Skeletal muscle tissue (tissue), 4 donors: ENCODE results near the gene PDE4D. TPM values are rescaled to one million over a fixed set of nuclear protein-coding genes. Genes with fewer than 3 reads are reported as not detected.
"Not testable (repeated sequence)": the region's sequence is repeated elsewhere in the genome, so short reads cannot be mapped to it uniquely, and the experiment has no call there.

Source experiments
- H3K27ac ChIP-seq: one replicate; pipeline ENCODE4 v1.7.0; 2013; ENCODE audit warnings: mild to moderate bottlenecking, low read depth, low read length, inconsistent platforms
- H3K27me3 ChIP-seq, 3 donors: one replicate each; pipeline ENCODE4 v1.7.0; 2013; ENCODE audit warnings: low read length in 3 of 3; ENCODE audit not compliant: control insufficient read depth in 3 of 3, insufficient read depth in 3 of 3
- H3K36me3 ChIP-seq, 3 donors: one replicate each; pipeline ENCODE4 v1.7.0; 2013; ENCODE audit warnings: low read length in 3 of 3; ENCODE audit not compliant: control insufficient read depth in 3 of 3, insufficient read depth in 3 of 3
- H3K4me1 ChIP-seq, 3 donors: one replicate each; pipeline ENCODE4 v1.7.0; 2013; ENCODE audit warnings: low read length in 3 of 3, mild to moderate bottlenecking in 3 of 3; ENCODE audit not compliant: control insufficient read depth in 3 of 3, insufficient read depth in 3 of 3
- H3K4me3 ChIP-seq, 3 donors: one replicate each; pipeline ENCODE4 v1.7.0; 2013; ENCODE audit warnings: low read length in 3 of 3
- H3K9ac ChIP-seq, 3 donors: one replicate each; pipeline ENCODE4 v1.7.0; 2013; ENCODE audit warnings: low read length in 3 of 3, mild to moderate bottlenecking in 3 of 3, moderate library complexity in 2 of 3, low read depth in 1 of 3
- H3K9me3 ChIP-seq, 3 donors: one replicate each; pipeline ENCODE4 v1.7.0; 2013; ENCODE audit warnings: low read length in 3 of 3; ENCODE audit not compliant: control insufficient read depth in 3 of 3
- total RNA-seq: library from RNA; depleted of rRNA; stranded (reverse); fragments of >200 nt; gene quantifications from one replicate; pipeline ENCODE4 v1.2.3, GENCODE V29; 2014
- donor health status: Osteomylitis.

PDE4D gene
- total RNA-seq, 1 donor from 2014 or later = 59.0 TPM

DNA sequence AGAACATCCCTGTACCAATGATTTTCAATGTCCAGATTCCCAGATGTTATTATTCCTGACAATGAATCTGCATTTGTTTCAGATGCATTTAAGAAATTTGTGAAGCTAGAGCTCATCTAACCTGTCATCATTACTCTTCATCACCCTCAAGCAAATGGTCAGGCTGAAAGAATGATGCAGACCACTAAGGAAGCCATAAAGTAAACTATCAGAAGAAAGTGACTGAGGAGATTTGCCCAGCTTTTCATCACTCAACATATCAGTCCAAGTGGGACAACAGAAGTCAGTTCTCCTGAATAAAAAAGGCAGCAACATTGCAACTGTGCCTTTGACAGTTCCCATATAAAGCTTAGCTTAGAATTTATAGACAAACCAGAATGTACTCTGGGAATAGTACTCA lies 419.9 kb downstream of the PDE4D start:
- Histone ChIP-seq H3K27ac (no peak overlapping the region), H3K4me3 (no peak overlapping the region), H3K4me1 (no peaks in the 10 kb centered on the region), H3K9ac (no peak overlapping the region), H3K27me3 (no peaks in the 10 kb centered on the region), H3K36me3 (no peaks in the 10 kb centered on the region), H3K9me3 (no peaks in the 10 kb centered on the region)

DNA sequence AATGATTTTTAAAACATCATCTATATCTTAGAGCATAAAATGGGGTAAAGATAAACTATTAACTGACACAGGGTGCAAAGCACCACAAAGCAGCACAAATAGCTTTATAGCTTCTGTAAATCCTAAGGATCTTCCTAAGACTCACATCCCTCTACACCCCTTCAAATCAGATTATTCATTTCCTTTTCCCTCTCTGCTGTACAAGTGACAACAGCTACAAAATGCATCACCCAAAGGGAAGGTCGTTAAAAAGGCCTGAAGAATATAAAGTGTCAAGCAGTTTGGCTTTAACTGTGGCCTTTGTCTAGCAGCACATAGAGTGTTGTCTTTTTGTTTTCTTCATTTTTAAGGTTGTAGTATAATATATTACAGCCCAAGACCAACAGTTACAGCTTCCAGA lies 422.1 kb downstream of the PDE4D start:
- Histone ChIP-seq H3K9ac (no peak overlapping the region), H3K4me1 (no peaks in the 10 kb centered on the region), H3K27ac (no peak overlapping the region), H3K9me3 (no peaks in the 10 kb centered on the region), H3K4me3 (no peak overlapping the region), H3K36me3 (no peaks in the 10 kb centered on the region), H3K27me3 (no peaks in the 10 kb centered on the region)

DNA sequence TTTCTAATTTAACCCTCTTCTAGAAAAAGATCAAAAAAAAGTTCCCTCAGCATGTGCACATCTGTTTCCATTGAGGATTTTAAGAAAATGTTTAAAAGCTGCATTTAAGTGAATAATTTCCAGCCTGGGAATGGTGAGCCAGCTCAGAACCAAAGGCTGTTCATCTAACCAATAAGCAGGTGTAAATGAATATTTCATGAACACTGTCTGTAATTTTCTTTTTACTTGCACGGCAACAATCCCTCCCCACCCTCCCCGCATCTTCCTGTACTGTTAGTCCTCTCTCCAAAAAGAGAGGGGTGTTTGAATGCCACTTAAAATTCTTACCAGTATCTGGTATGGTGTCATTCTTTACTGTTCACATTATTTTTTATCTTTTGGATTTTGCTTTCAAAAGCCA lies 425.6 kb downstream of the PDE4D start:
- no peaks in the 10 kb centered on the region for H3K4me1 ChIP-seq
- no peaks in the 10 kb centered on the region for H3K27me3 ChIP-seq
- H3K27ac ChIP-seq = no peak overlapping the region

DNA sequence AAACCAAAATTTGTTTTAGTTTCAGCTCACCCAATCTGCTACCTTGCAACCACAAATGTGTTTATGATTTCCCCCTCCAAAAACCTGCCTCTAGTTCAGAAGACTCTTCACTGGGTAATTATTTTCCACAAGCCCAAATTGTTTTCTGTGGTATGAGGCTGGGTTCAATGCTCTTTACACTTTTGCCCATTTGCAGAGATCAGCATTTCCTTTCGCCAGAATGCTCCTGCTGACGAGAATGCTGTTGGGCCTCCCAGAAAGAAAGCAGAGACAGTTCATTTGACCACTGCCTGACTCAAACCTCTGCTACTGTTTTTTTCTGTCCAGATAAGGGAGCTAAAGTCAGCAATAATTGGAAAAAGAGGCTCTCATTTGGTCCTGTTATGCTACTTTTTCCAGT lies 427.3 kb downstream of the PDE4D start:
- Histone ChIP-seq H3K36me3 (no peaks in the 10 kb centered on the region), H3K9me3 (no peaks in the 10 kb centered on the region), H3K4me3 (no peak overlapping the region), H3K4me1 (peaks cover 0 to 2% (median 0%) of the 10 kb centered on the region in 3 donors), H3K27me3 (no peaks in the 10 kb centered on the region), H3K27ac (no peak overlapping the region), H3K9ac (no peak overlapping the region)

More for the DNA sequence above, 425.6 kb downstream of the PDE4D start:
- Histone ChIP-seq H3K9ac (no peak overlapping the region), H3K9me3 (no peaks in the 10 kb centered on the region), H3K36me3 (no peaks in the 10 kb centered on the region), H3K4me3 (no peak overlapping the region)

DNA sequence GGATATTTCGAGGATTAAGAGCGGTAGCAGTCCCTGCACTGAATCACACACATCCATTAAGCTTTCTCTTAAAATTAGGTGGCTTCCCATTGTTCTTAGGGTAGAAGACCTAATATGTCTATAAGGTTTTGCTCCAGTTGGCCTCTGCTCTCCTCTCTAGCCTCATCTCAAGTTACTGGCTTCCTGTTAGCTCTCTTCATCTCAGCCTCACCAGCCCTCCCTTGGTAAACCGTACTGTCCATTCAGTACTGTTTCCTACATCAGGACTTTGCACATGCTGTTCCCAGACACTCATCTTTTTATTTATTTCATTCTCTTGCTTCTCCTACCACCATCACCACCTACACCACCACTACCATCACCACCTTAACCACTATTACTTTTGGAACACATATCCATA lies 428.6 kb downstream of the PDE4D start:
- Histone ChIP-seq H3K4me3 (no peak overlapping the region), H3K9me3 (no peaks in the 10 kb centered on the region), H3K27ac (no peak overlapping the region), H3K9ac (no peak overlapping the region), H3K27me3 (no peaks in the 10 kb centered on the region), H3K4me1 (peaks cover 0 to 8% (median 0%) of the 10 kb centered on the region in 3 donors), H3K36me3 (no peaks in the 10 kb centered on the region)

DNA sequence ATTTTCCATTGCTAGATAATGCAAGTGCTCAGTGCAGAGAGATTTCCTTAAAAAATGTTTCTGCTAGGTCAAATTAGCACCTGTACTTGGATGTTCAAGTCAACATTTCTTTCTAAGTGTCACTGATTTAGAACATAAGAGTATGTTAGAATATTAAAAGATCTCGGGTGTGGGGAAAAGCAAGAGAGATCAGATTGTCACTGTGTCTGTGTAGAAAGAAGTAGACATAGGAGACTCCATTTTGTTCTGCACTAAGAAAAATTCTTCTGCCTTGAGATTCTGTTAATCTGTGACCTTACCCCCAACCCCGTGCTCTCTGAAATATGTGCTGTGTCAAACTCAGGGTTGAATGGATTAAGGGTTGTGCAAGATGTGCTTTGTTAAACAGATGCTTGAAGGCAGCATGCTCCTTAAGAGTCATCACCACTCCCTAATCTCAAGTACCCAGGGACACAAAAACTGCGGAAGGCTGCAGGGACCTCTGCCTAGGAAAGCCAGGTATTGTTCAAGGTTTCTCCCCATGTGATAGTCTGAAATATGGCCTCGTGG lies 429.8 kb downstream of the PDE4D start:
- H3K27me3 ChIP-seq, H3K4me3 ChIP-seq, H3K36me3 ChIP-seq, H3K9ac ChIP-seq, H3K9me3 ChIP-seq, H3K4me1 ChIP-seq, H3K27ac ChIP-seq: not testable (repeated sequence)

DNA sequence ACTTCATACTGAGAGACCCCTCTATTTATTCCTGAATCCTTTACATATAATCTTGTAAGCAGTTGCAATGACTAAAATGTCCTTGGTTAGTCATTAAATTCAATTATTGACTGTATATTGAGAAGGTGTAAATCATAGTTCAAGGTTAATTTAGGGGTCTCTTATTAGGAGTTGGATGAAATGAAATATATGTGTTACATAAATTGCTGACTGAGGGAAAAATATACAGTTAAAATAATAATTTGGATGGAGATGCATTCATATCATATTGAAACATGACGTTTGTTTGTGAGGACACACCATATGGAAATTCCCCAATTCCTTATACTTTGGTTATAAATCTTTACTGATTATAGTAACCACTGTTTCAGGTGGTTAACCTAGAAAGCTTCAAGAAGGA lies 430.6 kb downstream of the PDE4D start:
- Histone ChIP-seq H3K9me3 (no peaks in the 10 kb centered on the region), H3K9ac (no peak overlapping the region), H3K27ac (no peak overlapping the region), H3K27me3 (no peaks in the 10 kb centered on the region), H3K4me3 (no peak overlapping the region), H3K36me3 (no peaks in the 10 kb centered on the region), H3K4me1 (peaks cover 0 to 8% (median 0%) of the 10 kb centered on the region in 3 donors)

DNA sequence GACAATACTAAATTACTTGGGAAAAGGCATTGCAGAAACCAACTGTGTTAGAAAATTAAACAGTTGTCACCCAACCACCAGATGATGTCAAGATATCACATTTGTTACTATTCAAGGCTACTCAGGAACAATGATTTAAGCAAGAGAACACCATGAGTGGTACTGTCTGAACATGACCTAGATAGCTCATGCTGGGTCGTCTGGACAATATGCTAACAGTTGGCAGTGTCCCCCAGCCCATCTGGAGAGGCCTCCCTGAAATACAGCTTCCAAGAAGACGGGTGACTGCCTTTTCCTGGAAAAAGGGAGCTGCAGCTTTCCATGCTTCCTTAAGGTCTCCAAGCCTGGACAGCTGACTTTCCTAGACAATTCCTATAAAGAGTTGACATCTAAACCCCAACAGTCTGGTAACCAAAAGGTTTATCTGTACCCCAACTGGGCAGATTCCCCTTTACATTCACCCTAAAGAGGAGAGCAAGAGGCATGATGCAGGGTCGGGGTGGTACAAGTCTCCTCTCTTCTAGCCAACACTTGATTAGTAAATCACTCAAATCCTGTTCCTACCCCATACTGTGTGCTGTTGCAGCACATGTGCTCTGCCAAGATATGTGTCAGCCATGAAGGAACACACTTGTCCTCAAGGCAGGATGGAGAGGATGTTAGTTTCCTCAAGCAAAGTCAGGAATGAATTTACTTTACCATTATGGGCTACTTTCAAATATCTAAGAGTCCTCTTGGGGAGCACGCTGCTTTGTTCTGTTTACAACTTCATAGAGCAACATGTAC lies 433.0 kb downstream of the PDE4D start:
- Histone ChIP-seq H3K27me3 (no peaks in the 10 kb centered on the region), H3K4me1 (peaks cover 0 to 8% (median 0%) of the 10 kb centered on the region in 3 donors), H3K4me3 (no peak overlapping the region), H3K27ac (no peak overlapping the region), H3K9me3 (no peaks in the 10 kb centered on the region), H3K9ac (no peak overlapping the region), H3K36me3 (no peaks in the 10 kb centered on the region)

DNA sequence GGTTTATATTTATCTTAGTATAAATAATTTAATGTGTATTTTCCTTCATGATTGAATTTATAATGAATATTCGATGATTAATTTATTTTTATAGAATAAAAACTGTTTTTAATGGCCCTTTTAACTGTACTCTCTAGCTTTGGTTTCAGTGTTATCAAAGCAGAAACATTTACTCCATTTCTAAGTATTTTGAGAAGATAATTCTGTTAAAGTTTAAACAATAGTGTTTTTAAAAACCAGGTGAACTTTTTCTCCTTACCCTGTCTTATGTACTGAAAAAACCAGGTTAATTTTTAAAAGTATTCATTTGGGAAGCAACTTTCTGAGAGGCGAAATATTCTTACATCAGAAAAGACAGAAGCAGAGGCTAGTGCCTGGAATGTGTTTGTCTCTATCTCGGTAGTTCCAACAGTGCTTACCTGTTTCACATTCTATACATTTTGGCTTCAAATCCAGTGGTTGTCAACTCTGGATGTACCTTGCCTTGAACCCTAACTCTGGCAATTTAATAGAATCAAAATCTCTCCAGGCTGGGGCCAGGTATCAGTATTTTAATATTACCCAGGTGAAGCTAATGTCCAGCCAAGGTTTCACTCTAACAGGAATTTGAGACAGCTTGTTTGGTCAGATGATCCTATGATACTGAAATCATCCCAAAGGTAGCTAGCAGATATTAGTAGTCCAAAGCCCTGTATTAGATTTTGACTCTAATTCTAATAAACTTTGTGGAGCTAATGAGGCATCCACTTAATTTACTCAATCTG lies 434.4 kb downstream of the PDE4D start:
- Histone ChIP-seq H3K9ac (no peak overlapping the region), H3K27me3 (no peaks in the 10 kb centered on the region), H3K4me1 (peaks cover 0 to 8% (median 0%) of the 10 kb centered on the region in 3 donors), H3K36me3 (no peaks in the 10 kb centered on the region), H3K9me3 (no peaks in the 10 kb centered on the region), H3K27ac (no peak overlapping the region), H3K4me3 (no peak overlapping the region)

DNA sequence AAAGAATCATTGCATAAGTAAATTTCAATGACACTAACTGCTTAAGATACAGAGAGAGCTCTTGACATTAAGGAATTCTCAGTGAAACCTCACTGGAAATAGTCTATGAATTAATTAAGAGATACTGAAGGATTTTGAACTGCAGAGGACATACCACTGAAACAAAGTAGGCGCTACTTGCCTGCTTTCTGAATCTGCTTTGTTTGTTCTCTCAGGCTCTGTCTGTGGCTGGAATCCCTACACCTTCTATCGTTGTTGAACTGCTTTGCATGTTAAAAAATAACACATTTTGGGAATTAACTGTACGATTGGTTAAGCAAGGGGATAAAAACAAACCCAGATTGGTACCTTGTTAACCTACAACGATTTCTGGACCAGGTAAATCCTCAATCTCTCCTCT lies 435.2 kb downstream of the PDE4D start:
- H3K9ac ChIP-seq = no peak overlapping the region
- H3K9me3 ChIP-seq = no peaks in the 10 kb centered on the region
- H3K4me3 ChIP-seq = no peak overlapping the region
- no peak overlapping the region for H3K27ac ChIP-seq
- H3K4me1 ChIP-seq = peaks cover 0 to 8% (median 0%) of the 10 kb centered on the region in 3 donors
- no peaks in the 10 kb centered on the region for H3K27me3 ChIP-seq
- no peaks in the 10 kb centered on the region for H3K36me3 ChIP-seq
